Activated CD4-positive, alpha-beta memory T cell treated with anti-CD3 and anti-CD28 coated beads for 36 hours (primary cell): Measurements from ENCODE around the gene HPDL. TPM values are rescaled to one million over a fixed set of nuclear protein-coding genes. Genes with fewer than 3 reads are reported as not detected.

ENCODE experiments used
- CTCF ChIA-PET: fragments of 350-600 bp; sonication (Branson Sonifier 250); formaldehyde crosslinking; loops from one replicate; lab custom pipeline; 2021; ENCODE audit warnings: antibody characterized with exemption, inconsistent platforms; lab: Charles Lee
- POLR2A ChIA-PET: fragments of 350-600 bp; sonication (Branson Sonifier 250); formaldehyde crosslinking; loops from one replicate; lab custom pipeline; 2021; ENCODE audit warnings: antibody characterized with exemption; lab: Charles Lee
- DNase-seq: peaks from one replicate; pipeline ENCODE4 v3.0.0-alpha.2; 2020
- H3K27ac Mint-ChIP-seq: one replicate; pipeline ENCODE4 v1.8.0; 2021; ENCODE audit warnings: mixed read lengths
- H3K27me3 Mint-ChIP-seq: one replicate; pipeline ENCODE4 v1.8.0; 2021; ENCODE audit warnings: mixed read lengths
- H3K36me3 Mint-ChIP-seq: one replicate; pipeline ENCODE4 v1.8.0; 2021; ENCODE audit warnings: mixed read lengths
- H3K4me1 Mint-ChIP-seq: one replicate; pipeline ENCODE4 v1.8.0; 2021; ENCODE audit warnings: low read depth, mixed read lengths
- H3K4me3 Mint-ChIP-seq: one replicate; pipeline ENCODE4 v1.8.0; 2021; ENCODE audit warnings: mild to moderate bottlenecking, mixed read lengths
- H3K9me3 Mint-ChIP-seq: one replicate; pipeline ENCODE4 v1.8.0; 2021; ENCODE audit warnings: mixed read lengths
- intact Hi-C: fragments of 100-400 bp; cut with micrococcal nuclease; formaldehyde crosslinking; loops from one replicate; pipeline ENCODE4 v1.15.1; 2023
- total RNA-seq, 2 experiments: library from RNA; stranded (reverse); gene quantifications; one replicate each; pipeline ENCODE4 v1.2.3, GENCODE V29; 2021

The HPDL gene
- total RNA-seq, 2 experiments from 2014 or later, result 12.7 to 14.3 TPM

DNA sequence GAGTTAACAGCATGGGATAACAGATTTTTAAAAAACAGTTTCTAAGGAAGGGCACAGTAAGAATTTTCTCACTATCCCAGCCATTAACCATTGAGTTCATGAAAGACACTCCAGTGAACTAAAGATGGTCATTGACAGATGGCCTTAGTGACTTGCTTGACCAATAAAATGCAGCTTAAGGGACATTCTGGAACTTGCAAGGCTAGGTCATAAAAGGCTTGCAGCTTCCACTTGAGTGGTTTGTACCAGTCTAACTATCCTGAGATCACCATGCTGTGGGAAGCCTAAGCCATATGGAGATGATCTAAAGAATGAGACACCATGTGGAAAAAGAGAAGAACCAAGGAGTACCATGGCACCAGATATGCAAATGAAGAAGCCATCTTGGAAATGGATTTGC, 51.5 kb downstream of the HPDL start:
- Mint-ChIP-seq H3K27me3 (no peaks in the 10 kb centered on the region), H3K27ac (no peak overlapping the region), H3K4me3 (no peak overlapping the region), H3K4me1 (peaks cover 2% of the 10 kb centered on the region), H3K36me3 (no peaks in the 10 kb centered on the region), H3K9me3 (no peaks in the 10 kb centered on the region)
- DNase-seq, result no peak
- intact Hi-C loops, result no loop called here
- ChIA-PET POLR2A (interaction anchor here (0.6 kb wide), 1 partner anchor 559 kb away, joined by 3 read pairs; no protein-coding TSS in a partner anchor), CTCF (no interaction called here)

Other genes with a start within 250 kb of the HPDL start
- under 1 TPM; 0.51 to 0.59 TPM for gene ZSWIM5, start 120.3 kb upstream of the HPDL start, total RNA-seq
- 10 to 100 TPM; 22.8 to 23.1 TPM for gene TOE1, start 13.3 kb downstream of the HPDL start, total RNA-seq
- 10 to 100 TPM; 49.2 to 51.8 TPM for gene MUTYH, start 13.5 kb downstream of the HPDL start, total RNA-seq
- 1 to 10 TPM; 4.6 to 6.0 TPM for gene TESK2, start 164.3 kb downstream of the HPDL start, total RNA-seq
- 1 to 10 TPM; 5.1 to 5.7 TPM for gene CCDC163, start 173.2 kb downstream of the HPDL start, total RNA-seq
- gene MMACHC, start 173.4 kb downstream of the HPDL start, total RNA-seq, result 1 to 10 TPM; 6.0 to 6.2 TPM
- gene PRDX1, start 195.0 kb downstream of the HPDL start, total RNA-seq, result 100 to 1,000 TPM; 479 to 481 TPM
- gene AKR1A1, start 223.9 kb downstream of the HPDL start, total RNA-seq, result 100 to 1,000 TPM; 184 TPM